ENCODE measurements around the gene TKTL1. TPM values are rescaled to one million over a fixed set of nuclear protein-coding genes. Genes with fewer than 3 reads are reported as not detected.

TKTL1 gene
- total and polyA plus RNA-seq, 2 experiments from 2014 or later: not detected

DNA sequence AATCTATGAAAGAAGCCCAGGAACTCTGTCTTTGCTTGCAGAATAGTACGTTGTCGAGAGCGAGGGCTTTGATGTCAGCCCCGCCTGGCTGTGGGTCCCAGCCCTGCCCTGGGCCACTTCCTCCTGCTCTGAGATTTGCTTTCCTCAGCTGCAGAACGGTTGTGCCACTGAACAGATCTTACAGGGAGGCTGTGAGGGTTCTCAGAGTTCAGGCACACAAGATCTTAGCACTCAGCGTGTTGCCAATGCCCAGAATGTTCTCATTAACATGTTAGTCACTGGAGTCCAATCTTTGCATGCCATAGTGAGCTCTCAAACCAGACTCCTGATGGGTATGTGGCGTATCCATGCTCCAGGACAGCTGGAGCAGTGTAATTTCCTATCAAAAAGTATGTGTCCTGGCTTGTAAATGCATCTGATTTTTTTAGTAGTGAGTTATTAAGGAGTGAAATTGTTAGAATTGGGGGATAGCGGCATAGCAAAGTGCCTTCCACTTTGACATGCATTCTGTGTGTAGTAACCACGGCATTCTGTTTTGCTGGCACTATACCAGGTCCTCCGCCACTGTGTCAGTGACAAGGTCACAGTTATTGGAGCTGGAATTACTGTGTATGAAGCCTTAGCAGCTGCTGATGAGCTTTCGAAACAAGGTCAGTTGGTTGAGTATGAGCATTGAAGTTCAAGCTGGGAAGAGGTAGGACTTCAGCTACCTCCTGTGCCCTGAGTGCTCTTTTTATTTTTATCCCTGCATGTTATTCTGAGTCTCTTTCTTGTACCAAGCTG is 31.6 kb downstream of the TKTL1 start:
- Mint-ChIP-seq H3K4me1 (peaks cover 2% of the 10 kb centered on the region; the same call in 1 of the 3 replicates), H3K27me3 (ENCODE audit: insufficient read depth, low read depth, poor library complexity) (peaks cover 2% of the 10 kb centered on the region), H3K4me3 (no peak overlapping the region), H3K9me3 (no peaks in the 10 kb centered on the region; the same call in 1 of the 3 replicates), H3K27ac (no peak overlapping the region), H3K36me3 (ENCODE audit: low read depth) (no peaks in the 10 kb centered on the region)
- Histone ChIP-seq H3F3A (replicated peaks; ENCODE audit: low read depth) (no peaks in the 10 kb centered on the region), H2AFZ (no peak overlapping the region), H3K9me2 (ENCODE audit: insufficient read depth) (no peaks in the 10 kb centered on the region), H3K27ac (ENCODE audit: low read depth) (no peak overlapping the region), H3K79me2 (replicated peaks; ENCODE audit: insufficient read depth) (no peaks in the 10 kb centered on the region), H4K20me1 (replicated peaks; ENCODE audit: insufficient read depth) (no peaks in the 10 kb centered on the region), H3K27me3 (ENCODE audit: insufficient read depth) (no peaks in the 10 kb centered on the region), H3K36me3 (ENCODE audit: insufficient read depth) (no peaks in the 10 kb centered on the region), H3K4me1 (ENCODE audit: insufficient read depth) (no peaks in the 10 kb centered on the region), H3K4me2 (no peak overlapping the region), H3K4me3 (no peak overlapping the region)
- TF ChIP-seq, protein P1, sequence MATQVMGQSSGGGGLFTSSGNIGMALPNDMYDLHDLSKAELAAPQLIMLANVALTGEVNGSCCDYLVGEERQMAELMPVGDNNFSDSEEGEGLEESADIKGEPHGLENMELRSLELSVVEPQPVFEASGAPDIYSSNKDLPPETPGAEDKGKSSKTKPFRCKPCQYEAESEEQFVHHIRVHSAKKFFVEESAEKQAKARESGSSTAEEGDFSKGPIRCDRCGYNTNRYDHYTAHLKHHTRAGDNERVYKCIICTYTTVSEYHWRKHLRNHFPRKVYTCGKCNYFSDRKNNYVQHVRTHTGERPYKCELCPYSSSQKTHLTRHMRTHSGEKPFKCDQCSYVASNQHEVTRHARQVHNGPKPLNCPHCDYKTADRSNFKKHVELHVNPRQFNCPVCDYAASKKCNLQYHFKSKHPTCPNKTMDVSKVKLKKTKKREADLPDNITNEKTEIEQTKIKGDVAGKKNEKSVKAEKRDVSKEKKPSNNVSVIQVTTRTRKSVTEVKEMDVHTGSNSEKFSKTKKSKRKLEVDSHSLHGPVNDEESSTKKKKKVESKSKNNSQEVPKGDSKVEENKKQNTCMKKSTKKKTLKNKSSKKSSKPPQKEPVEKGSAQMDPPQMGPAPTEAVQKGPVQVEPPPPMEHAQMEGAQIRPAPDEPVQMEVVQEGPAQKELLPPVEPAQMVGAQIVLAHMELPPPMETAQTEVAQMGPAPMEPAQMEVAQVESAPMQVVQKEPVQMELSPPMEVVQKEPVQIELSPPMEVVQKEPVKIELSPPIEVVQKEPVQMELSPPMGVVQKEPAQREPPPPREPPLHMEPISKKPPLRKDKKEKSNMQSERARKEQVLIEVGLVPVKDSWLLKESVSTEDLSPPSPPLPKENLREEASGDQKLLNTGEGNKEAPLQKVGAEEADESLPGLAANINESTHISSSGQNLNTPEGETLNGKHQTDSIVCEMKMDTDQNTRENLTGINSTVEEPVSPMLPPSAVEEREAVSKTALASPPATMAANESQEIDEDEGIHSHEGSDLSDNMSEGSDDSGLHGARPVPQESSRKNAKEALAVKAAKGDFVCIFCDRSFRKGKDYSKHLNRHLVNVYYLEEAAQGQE (IDR thresholded peaks at IDR 0.05; ENCODE audit: unreplicated experiment): no peak
- TF ChIP-seq, protein P2, sequence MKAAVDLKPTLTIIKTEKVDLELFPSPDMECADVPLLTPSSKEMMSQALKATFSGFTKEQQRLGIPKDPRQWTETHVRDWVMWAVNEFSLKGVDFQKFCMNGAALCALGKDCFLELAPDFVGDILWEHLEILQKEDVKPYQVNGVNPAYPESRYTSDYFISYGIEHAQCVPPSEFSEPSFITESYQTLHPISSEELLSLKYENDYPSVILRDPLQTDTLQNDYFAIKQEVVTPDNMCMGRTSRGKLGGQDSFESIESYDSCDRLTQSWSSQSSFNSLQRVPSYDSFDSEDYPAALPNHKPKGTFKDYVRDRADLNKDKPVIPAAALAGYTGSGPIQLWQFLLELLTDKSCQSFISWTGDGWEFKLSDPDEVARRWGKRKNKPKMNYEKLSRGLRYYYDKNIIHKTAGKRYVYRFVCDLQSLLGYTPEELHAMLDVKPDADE (IDR thresholded peaks at IDR 0.05): no peak
- no peak for TF ChIP-seq STAT1 (IDR thresholded peaks at IDR 0.05; ENCODE audit: unreplicated experiment)
- TF ChIP-seq, protein P3, sequence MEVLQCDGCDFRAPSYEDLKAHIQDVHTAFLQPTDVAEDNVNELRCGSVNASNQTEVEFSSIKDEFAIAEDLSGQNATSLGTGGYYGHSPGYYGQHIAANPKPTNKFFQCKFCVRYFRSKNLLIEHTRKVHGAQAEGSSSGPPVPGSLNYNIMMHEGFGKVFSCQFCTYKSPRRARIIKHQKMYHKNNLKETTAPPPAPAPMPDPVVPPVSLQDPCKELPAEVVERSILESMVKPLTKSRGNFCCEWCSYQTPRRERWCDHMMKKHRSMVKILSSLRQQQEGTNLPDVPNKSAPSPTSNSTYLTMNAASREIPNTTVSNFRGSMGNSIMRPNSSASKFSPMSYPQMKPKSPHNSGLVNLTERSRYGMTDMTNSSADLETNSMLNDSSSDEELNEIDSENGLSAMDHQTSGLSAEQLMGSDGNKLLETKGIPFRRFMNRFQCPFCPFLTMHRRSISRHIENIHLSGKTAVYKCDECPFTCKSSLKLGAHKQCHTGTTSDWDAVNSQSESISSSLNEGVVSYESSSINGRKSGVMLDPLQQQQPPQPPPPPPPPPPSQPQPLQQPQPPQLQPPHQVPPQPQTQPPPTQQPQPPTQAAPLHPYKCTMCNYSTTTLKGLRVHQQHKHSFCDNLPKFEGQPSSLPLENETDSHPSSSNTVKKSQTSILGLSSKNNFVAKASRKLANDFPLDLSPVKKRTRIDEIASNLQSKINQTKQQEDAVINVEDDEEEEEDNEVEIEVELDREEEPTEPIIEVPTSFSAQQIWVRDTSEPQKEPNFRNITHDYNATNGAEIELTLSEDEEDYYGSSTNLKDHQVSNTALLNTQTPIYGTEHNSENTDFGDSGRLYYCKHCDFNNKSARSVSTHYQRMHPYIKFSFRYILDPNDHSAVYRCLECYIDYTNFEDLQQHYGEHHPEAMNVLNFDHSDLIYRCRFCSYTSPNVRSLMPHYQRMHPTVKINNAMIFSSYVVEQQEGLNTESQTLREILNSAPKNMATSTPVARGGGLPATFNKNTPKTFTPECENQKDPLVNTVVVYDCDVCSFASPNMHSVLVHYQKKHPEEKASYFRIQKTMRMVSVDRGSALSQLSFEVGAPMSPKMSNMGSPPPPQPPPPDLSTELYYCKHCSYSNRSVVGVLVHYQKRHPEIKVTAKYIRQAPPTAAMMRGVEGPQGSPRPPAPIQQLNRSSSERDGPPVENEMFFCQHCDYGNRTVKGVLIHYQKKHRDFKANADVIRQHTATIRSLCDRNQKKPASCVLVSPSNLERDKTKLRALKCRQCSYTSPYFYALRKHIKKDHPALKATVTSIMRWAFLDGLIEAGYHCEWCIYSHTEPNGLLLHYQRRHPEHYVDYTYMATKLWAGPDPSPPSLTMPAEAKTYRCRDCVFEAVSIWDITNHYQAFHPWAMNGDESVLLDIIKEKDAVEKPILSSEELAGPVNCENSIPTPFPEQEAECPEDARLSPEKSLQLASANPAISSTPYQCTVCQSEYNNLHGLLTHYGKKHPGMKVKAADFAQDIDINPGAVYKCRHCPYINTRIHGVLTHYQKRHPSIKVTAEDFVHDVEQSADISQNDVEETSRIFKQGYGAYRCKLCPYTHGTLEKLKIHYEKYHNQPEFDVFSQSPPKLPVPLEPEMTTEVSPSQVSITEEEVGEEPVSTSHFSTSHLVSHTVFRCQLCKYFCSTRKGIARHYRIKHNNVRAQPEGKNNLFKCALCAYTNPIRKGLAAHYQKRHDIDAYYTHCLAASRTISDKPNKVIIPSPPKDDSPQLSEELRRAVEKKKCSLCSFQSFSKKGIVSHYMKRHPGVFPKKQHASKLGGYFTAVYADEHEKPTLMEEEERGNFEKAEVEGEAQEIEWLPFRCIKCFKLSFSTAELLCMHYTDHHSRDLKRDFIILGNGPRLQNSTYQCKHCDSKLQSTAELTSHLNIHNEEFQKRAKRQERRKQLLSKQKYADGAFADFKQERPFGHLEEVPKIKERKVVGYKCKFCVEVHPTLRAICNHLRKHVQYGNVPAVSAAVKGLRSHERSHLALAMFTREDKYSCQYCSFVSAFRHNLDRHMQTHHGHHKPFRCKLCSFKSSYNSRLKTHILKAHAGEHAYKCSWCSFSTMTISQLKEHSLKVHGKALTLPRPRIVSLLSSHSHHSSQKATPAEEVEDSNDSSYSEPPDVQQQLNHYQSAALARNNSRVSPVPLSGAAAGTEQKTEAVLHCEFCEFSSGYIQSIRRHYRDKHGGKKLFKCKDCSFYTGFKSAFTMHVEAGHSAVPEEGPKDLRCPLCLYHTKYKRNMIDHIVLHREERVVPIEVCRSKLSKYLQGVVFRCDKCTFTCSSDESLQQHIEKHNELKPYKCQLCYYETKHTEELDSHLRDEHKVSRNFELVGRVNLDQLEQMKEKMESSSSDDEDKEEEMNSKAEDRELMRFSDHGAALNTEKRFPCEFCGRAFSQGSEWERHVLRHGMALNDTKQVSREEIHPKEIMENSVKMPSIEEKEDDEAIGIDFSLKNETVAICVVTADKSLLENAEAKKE (CRISPR knock-in tag; IDR thresholded peaks at IDR 0.05): no peak
- TF ChIP-seq JUNB (IDR thresholded peaks at IDR 0.05; ENCODE audit: unreplicated experiment): no peak
- no peak for TF ChIP-seq ZNF114 (CRISPR knock-in tag; IDR thresholded peaks at IDR 0.05)
- no peak for TF ChIP-seq CREB1 (CRISPR knock-in tag; IDR thresholded peaks at IDR 0.05; ENCODE audit: low read depth)
- TF ChIP-seq NANOG (IDR thresholded peaks at IDR 0.05; ENCODE audit: borderline replicate concordance): no peak
- TF ChIP-seq POLR2AphosphoS5 (IDR thresholded peaks at IDR 0.05; ENCODE audit: low read depth): no peak
- TF ChIP-seq, protein P4, sequence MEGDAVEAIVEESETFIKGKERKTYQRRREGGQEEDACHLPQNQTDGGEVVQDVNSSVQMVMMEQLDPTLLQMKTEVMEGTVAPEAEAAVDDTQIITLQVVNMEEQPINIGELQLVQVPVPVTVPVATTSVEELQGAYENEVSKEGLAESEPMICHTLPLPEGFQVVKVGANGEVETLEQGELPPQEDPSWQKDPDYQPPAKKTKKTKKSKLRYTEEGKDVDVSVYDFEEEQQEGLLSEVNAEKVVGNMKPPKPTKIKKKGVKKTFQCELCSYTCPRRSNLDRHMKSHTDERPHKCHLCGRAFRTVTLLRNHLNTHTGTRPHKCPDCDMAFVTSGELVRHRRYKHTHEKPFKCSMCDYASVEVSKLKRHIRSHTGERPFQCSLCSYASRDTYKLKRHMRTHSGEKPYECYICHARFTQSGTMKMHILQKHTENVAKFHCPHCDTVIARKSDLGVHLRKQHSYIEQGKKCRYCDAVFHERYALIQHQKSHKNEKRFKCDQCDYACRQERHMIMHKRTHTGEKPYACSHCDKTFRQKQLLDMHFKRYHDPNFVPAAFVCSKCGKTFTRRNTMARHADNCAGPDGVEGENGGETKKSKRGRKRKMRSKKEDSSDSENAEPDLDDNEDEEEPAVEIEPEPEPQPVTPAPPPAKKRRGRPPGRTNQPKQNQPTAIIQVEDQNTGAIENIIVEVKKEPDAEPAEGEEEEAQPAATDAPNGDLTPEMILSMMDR (conservative IDR thresholded peaks at IDR 0.05; ENCODE audit: low read depth in 2 of 2): no peak
- no peak for TF ChIP-seq EZH2phosphoT487 (IDR thresholded peaks at IDR 0.05; ENCODE audit: unreplicated experiment)
- no peak for TF ChIP-seq EZH2 (IDR thresholded peaks at IDR 0.05; ENCODE audit: low read depth, unreplicated experiment)
- no peak for TF ChIP-seq ZNF331 (CRISPR knock-in tag; IDR thresholded peaks at IDR 0.05; ENCODE audit: low read depth)
- ATAC-seq: no peak
- DNase-seq (ENCODE audit: low spot score): no peak
